K562 (cell line): ENCODE results near the gene NEK2. TPM values are rescaled to one million over a fixed set of nuclear protein-coding genes. Genes with fewer than 3 reads are reported as not detected.

Source experiments
- ATAC-seq: fragments of 200-7000 bp; cut with Tn5 transposase; 3 replicates; pipeline ENCODE4 v1.9.1; 2020; ENCODE audit warnings: moderate library complexity
- BruUV-seq: library from RNA; stranded (reverse); fragments of 400-500 nt; replicated peaks from 2 replicates; lab custom pipeline; 2021; lab: Mats Ljungman, UMichigan
- CTCF ChIA-PET: fragments of 300-600 bp; formaldehyde crosslinking; extraction: SDS; loops from one replicate; lab custom pipeline; 2021; ENCODE audit warnings: low intra/inter-chr PET ratio; lab: Yijun Ruan, JAX
- POLR2A ChIA-PET: fragments of 300-600, 350-650 bp; sonication (Branson Sonifier 250); formaldehyde crosslinking; extraction: SDS; loops from one replicate; lab custom pipeline; 2021; ENCODE audit warnings: antibody characterized with exemption, inconsistent platforms; lab: Yijun Ruan, JAX
- DNase-seq, 4 experiments: peaks; one replicate each; pipeline versions ENCODE4 v3.0.0 to v3.0.0-alpha.2; 2011 to 2018; ENCODE audit warnings: low spot score in 3 of 4, mixed read lengths in 3 of 4; ENCODE audit errors: extremely low read depth in 1 of 4
- FAIRE-seq: peaks from 2 replicates; lab custom pipeline; 2011; peaks lifted over from hg19 to GRCh38; lab: Jason Lieb, UNC
- H2AFZ ChIP-seq: 2 replicates; pipeline ENCODE4 v1.6.0; 2011; ENCODE audit warnings: low read depth, low read length, control low read depth, inconsistent platforms
- H3K27ac ChIP-seq: fragments of 200-600 bp; 3 replicates; pipeline ENCODE4 v1.8.0; 2011; ENCODE audit warnings: low read depth, mild to moderate bottlenecking, control low read depth, inconsistent platforms, low read length, moderate library complexity, mixed read lengths; ENCODE audit errors: extremely low read depth
- H3K27me3 ChIP-seq, 2 experiments: fragments of 300-600 bp in 1 of 2; 2 replicates in 1 of 2; 3 replicates in 1 of 2; pipeline versions ENCODE4 v1.6.0 to v1.8.0; 2011; ENCODE audit warnings: inconsistent platforms in 2 of 2, low read length in 2 of 2, mild to moderate bottlenecking in 1 of 2, mixed read lengths in 1 of 2, moderate library complexity in 1 of 2; ENCODE audit not compliant: control insufficient read depth in 2 of 2, insufficient read depth in 2 of 2
- H3K36me3 ChIP-seq: fragments of 300-600 bp; 3 replicates; pipeline ENCODE4 v1.8.0; 2011; ENCODE audit warnings: mild to moderate bottlenecking, low read length, inconsistent platforms; ENCODE audit not compliant: control insufficient read depth, insufficient read depth
- H3K4me1 ChIP-seq, 2 experiments: fragments of 200-600 bp in 1 of 2; replicated peaks in 1 of 2; 2 replicates in 1 of 2; 3 replicates in 1 of 2; pipeline versions ENCODE4 v1.5.1 to v1.8.0; 2011; ENCODE audit warnings: inconsistent platforms in 2 of 2, low read length in 2 of 2, mild to moderate bottlenecking in 1 of 2, mixed read lengths in 1 of 2, moderate library complexity in 1 of 2; ENCODE audit not compliant: control insufficient read depth in 2 of 2, insufficient read depth in 2 of 2
- H3K4me2 ChIP-seq: 2 replicates; pipeline ENCODE4 v1.6.1; 2011; ENCODE audit warnings: low read length, control low read depth, inconsistent platforms, mixed read lengths; ENCODE audit not compliant: insufficient read depth
- H3K4me3 ChIP-seq: fragments of 200-600 bp; sonication (generic), shearing (Covaris generic); 2 replicates; pipeline ENCODE4 v1.5.1; 2016; ENCODE audit warnings: control low read depth, inconsistent platforms
- H3K79me2 ChIP-seq: fragments of 200-600 bp; 3 replicates; pipeline ENCODE4 v1.8.0; 2011; ENCODE audit warnings: low read length, inconsistent platforms; ENCODE audit not compliant: control insufficient read depth, insufficient read depth
- H3K9ac ChIP-seq, 2 experiments: 2 replicates each; pipeline versions ENCODE4 v1.6.0 to v1.6.1; 2011; ENCODE audit warnings: low read depth in 2 of 2, low read length in 2 of 2, control low read depth in 1 of 2, inconsistent platforms in 1 of 2, mild to moderate bottlenecking in 1 of 2, mixed read lengths in 1 of 2; ENCODE audit not compliant: insufficient read depth in 1 of 2
- H3K9me1 ChIP-seq: one replicate; pipeline ENCODE4 v1.6.0; 2011; ENCODE audit warnings: inconsistent platforms, mild to moderate bottlenecking, low read length, moderate library complexity; ENCODE audit not compliant: control insufficient read depth, insufficient read depth
- H3K9me3 ChIP-seq: replicated peaks from 2 replicates; pipeline ENCODE4 v1.5.1; 2011; ENCODE audit warnings: low read depth, low read length, inconsistent platforms; ENCODE audit not compliant: control insufficient read depth, insufficient read depth
- H4K20me1 ChIP-seq: replicated peaks from 2 replicates; pipeline ENCODE4 v1.6.1; 2011; ENCODE audit warnings: low read length, inconsistent platforms, mixed read lengths; ENCODE audit not compliant: control insufficient read depth, insufficient read depth
- BCL6 ChIP-seq: fragments of 250-450 bp; sonication (Bioruptor Pico); IDR thresholded peaks from 2 replicates; pipeline ENCODE4 v1.4.0; 2020
- CCNT2 ChIP-seq: IDR thresholded peaks from 2 replicates; pipeline ENCODE4 v1.6.1; 2011; ENCODE audit warnings: borderline replicate concordance, low read depth, mild to moderate bottlenecking, moderate library complexity, mixed read lengths, low read length; ENCODE audit not compliant: insufficient read length; ENCODE audit errors: extremely low read depth
- ELF2 ChIP-seq: fragments of 250-450 bp; sonication (Bioruptor Pico); IDR thresholded peaks from 2 replicates; pipeline ENCODE4 v1.5.0; 2021; ENCODE audit warnings: mild to moderate bottlenecking
- GABPA ChIP-seq: fragments of 200-800 bp; sonication (Bioruptor generic); conservative IDR thresholded peaks from 2 replicates; pipeline ENCODE4 v1.6.1; 2016; ENCODE audit warnings: low read depth, missing genetic modification characterization, missing compliant biosample characterization
- ILK ChIP-seq: fragments of 450-650 bp; IDR thresholded peaks from 2 replicates; pipeline ENCODE4 v1.6.1; 2016; ENCODE audit warnings: missing genetic modification characterization, low read depth, mild to moderate bottlenecking, missing compliant biosample characterization, moderate library complexity, borderline replicate concordance
- RHOXF2B ChIP-seq: fragments of 250-450 bp; sonication (Bioruptor Pico); conservative IDR thresholded peaks from 2 replicates; pipeline ENCODE4 v1.5.1; 2021
- SIN3A ChIP-seq, 2 experiments: fragments of 150-350 bp in 1 of 2; IDR thresholded peaks; 2 replicates each; pipeline ENCODE4 v1.6.1; 2011 to 2016; ENCODE audit warnings: borderline replicate concordance in 2 of 2, low read depth in 2 of 2, low read length in 2 of 2, mild to moderate bottlenecking in 2 of 2, moderate library complexity in 2 of 2; ENCODE audit not compliant: control insufficient read depth in 1 of 2
- SMAD4 ChIP-seq: fragments of 250-450 bp; sonication (Bioruptor Pico); conservative IDR thresholded peaks from 2 replicates; pipeline ENCODE4 v1.8.0; 2021; ENCODE audit warnings: inconsistent platforms, mild to moderate bottlenecking, moderate library complexity
- SRSF3 ChIP-seq: fragments of 200-400 bp; formaldehyde crosslinking; IDR thresholded peaks from 2 replicates; pipeline ENCODE4 v1.6.1; 2016; ENCODE audit warnings: mild to moderate bottlenecking, low read length, moderate library complexity; ENCODE audit not compliant: insufficient read depth
- TAF15 ChIP-seq: fragments of 200-400 bp; formaldehyde crosslinking; IDR thresholded peaks from 2 replicates; pipeline ENCODE4 v1.6.1; 2017; ENCODE audit warnings: mild to moderate bottlenecking, low read depth, low read length, moderate library complexity
- ZBTB7A ChIP-seq: IDR thresholded peaks from 2 replicates; pipeline ENCODE4 v1.6.1; 2011; ENCODE audit warnings: low read depth, mild to moderate bottlenecking, low read length, moderate library complexity, borderline replicate concordance; ENCODE audit not compliant: control insufficient read depth
- WGBS: fragments of 100-300 bp; shearing (Covaris generic); methylation state at CpG from one replicate; pipeline ENCODE4 v1.1.6; 2016; ENCODE audit warnings: low coverage, mixed read lengths; ENCODE audit not compliant: insufficient coverage; ENCODE audit errors: missing lambda C conversion rate; 5-methylcytosine and 5-hydroxymethylcytosine counted together
- in situ Hi-C: fragments of 300-500 bp; cut with MboI; formaldehyde crosslinking; loops from 4 replicates; pipeline ENCODE4 v1.15.0; 2018; ENCODE audit warnings: inconsistent platforms, mixed read lengths
- intact Hi-C: fragments of 100-400 bp; cut with micrococcal nuclease; formaldehyde crosslinking; loops from 2 replicates; pipeline ENCODE4 v1.14.2; 2022
- polyA plus RNA-seq, 8 experiments: library from polyadenylated mRNA; depleted of rRNA in 4 of 8; stranded (reverse) in 5 of 8; unstranded in 3 of 8; fragments of >200 nt; fragmentation: Nextera tagmentation in 2 of 8; fragmentation: Illumina TruSeq in 1 of 8; extraction: Ambion mirVana in 2 of 8; extraction: Trizol in 1 of 8; gene quantifications; 2 replicates each; pipeline versions ENCODE4 v1.2.1 to v1.2.3, GENCODE V29; 2011 to 2014; ENCODE audit warnings: inconsistent platforms in 1 of 8, missing spikeins in 1 of 8
- total RNA-seq, 7 experiments: library from RNA; depleted of rRNA in 6 of 7; stranded (reverse); fragments of >200 nt in 6 of 7; fragmentation: Illumina TruSeq in 2 of 7; extraction: Trizol in 2 of 7; gene quantifications; 2 replicates each; pipeline versions ENCODE4 v1.2.1 to v1.2.3, GENCODE V29; 2011 to 2021; ENCODE audit warnings: low replicate concordance in 1 of 7
- TF ChIP-seq, protein P1 (sequence below): fragments of 450-650 bp; IDR thresholded peaks from 2 replicates; pipeline ENCODE4 v1.6.1; 2016; ENCODE audit warnings: antibody characterized with exemption
- TF ChIP-seq, protein P2 (sequence below): fragments of 450-650 bp; IDR thresholded peaks from 2 replicates; pipeline ENCODE4 v1.7.0; 2016; ENCODE audit warnings: borderline replicate concordance
- TF ChIP-seq, protein P3 (sequence below): fragments of 450-650 bp; IDR thresholded peaks from 2 replicates; pipeline ENCODE4 v1.6.1; 2016; ENCODE audit warnings: mild to moderate bottlenecking

The NEK2 gene
- total and polyA plus RNA-seq, 9 of the 15 experiments (the other 6 are each of a cell fraction or from before 2014, with no cell fraction given): 30.0 to 74.7 (median 66.4) TPM

DNA sequence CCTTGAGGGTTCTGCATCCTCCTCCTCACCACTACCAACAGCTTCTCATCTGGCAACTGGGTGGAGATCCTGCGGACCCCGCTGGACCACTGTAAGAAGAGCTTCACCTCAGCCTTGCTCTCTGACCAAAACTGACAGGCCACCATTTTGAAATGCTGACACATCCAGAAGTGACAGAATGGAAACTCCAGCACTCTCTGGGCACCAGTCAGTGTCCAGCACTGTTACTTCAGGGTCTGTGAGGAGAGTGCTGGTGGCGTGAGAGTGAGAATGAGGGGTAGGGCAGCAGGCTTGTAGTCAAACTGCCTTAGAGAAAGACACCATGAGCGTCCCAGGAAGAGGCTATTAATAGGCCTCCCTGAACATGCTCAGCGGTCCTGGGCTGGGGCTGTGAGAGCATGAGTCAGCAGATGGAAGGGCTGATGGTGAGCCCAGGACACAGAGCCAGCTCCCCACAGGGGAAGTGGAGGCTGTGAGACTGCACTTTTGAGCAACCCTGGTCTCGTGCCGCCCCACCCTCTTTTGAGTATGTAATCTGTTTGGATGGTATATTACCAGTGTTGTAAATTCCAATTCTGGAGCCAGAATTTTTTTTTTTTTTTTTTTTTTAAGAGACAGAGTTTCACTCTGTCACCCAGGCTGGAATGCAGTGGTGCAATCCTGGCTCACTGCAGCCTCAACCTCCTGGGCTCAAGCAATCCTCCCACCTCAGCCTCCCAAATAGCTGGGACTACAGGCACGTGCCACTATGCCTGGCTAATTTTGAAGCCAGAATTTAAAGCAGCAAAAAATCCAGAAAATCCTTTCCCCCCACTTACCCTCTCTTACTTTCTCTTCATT, 62.1 kb downstream of the NEK2 start:
- BruUV-seq: TSS peak; percentile 92
- WGBS: 4% methylated on average over 8 of the region's 8 CpGs
- H3K4me2 ChIP-seq: peak overlapping the region; percentile 75
- no peaks in the 10 kb centered on the region for H3K79me2 ChIP-seq
- intact Hi-C loops: loop anchor here (2.0 kb wide), 1 partner anchor 17 kb away; no protein-coding TSS in a partner anchor
- ATAC-seq (peak; percentile 91), DNase-seq (peak; percentile 88 to 98 (median 91)), FAIRE-seq (peak; percentile 97)
- H3K9me3 ChIP-seq: no peaks in the 10 kb centered on the region
- H3K4me3 ChIP-seq: no peak overlapping the region
- ChIA-PET POLR2A (interaction anchor here (0.6 to 2.2 kb wide), 12 partner anchors 8 to 89 kb away, joined by 3 to 10 read pairs (median 4); partner anchors contain the start of gene SLC30A1), CTCF (no interaction called here)
- H3K36me3 ChIP-seq: no peaks in the 10 kb centered on the region
- H2AFZ ChIP-seq: peak overlapping the region; percentile 100
- peaks cover 61 to 63% of the 10 kb centered on the region in 2 experiments for H3K4me1 ChIP-seq
- peak overlapping the region; percentile 96 for H3K27ac ChIP-seq
- H3K27me3 ChIP-seq: no peaks in the 10 kb centered on the region; a peak in 1 of 5 replicates
- in situ Hi-C loops: no loop called here
- peaks cover 3% of the 10 kb centered on the region for H3K9me1 ChIP-seq
- no peaks in the 10 kb centered on the region for H4K20me1 ChIP-seq
- peak overlapping the region; percentile 63 to 75 for H3K9ac ChIP-seq
- TF ChIP-seq, protein P1, sequence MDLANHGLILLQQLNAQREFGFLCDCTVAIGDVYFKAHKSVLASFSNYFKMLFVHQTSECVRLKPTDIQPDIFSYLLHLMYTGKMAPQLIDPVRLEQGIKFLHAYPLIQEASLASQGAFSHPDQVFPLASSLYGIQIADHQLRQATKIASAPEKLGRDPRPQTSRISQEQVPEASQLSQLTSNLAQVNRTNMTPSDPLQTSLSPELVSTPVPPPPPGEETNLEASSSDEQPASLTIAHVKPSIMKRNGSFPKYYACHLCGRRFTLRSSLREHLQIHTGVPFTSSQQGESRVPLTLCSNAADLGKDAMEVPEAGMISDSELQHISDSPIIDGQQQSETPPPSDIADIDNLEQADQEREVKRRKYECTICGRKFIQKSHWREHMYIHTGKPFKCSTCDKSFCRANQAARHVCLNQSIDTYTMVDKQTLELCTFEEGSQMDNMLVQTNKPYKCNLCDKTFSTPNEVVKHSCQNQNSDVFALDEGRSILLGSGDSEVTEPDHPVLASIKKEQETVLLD: no peak
- TF ChIP-seq, protein P2, sequence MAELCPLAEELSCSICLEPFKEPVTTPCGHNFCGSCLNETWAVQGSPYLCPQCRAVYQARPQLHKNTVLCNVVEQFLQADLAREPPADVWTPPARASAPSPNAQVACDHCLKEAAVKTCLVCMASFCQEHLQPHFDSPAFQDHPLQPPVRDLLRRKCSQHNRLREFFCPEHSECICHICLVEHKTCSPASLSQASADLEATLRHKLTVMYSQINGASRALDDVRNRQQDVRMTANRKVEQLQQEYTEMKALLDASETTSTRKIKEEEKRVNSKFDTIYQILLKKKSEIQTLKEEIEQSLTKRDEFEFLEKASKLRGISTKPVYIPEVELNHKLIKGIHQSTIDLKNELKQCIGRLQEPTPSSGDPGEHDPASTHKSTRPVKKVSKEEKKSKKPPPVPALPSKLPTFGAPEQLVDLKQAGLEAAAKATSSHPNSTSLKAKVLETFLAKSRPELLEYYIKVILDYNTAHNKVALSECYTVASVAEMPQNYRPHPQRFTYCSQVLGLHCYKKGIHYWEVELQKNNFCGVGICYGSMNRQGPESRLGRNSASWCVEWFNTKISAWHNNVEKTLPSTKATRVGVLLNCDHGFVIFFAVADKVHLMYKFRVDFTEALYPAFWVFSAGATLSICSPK: peak; percentile 75; the same call in 1 of the 2 replicates
- TF ChIP-seq ZBTB7A (peak; percentile 46; the same call in 1 of the 2 replicates), GABPA (tag) (0 out of 2 replicates have a peak, but pooled peaks have one; percentile 34), RHOXF2B (CRISPR knock-in tag) (peak; percentile 94), CCNT2 (peak; percentile 74), ILK (tag) (no peak), SIN3A (IDR thresholded peaks at IDR 0.05; ENCODE audit: borderline replicate concordance in 2 of 2, control insufficient read depth in 1 of 2, low read depth in 2 of 2, low read length in 2 of 2) (no peak), SMAD4 (peak; percentile 92), TAF15 (no peak), BCL6 (CRISPR knock-in tag) (peak; percentile 81; the same call in 1 of the 2 replicates), ELF2 (peak; percentile 77), SRSF3 (no peak)
- TF ChIP-seq, protein P3, sequence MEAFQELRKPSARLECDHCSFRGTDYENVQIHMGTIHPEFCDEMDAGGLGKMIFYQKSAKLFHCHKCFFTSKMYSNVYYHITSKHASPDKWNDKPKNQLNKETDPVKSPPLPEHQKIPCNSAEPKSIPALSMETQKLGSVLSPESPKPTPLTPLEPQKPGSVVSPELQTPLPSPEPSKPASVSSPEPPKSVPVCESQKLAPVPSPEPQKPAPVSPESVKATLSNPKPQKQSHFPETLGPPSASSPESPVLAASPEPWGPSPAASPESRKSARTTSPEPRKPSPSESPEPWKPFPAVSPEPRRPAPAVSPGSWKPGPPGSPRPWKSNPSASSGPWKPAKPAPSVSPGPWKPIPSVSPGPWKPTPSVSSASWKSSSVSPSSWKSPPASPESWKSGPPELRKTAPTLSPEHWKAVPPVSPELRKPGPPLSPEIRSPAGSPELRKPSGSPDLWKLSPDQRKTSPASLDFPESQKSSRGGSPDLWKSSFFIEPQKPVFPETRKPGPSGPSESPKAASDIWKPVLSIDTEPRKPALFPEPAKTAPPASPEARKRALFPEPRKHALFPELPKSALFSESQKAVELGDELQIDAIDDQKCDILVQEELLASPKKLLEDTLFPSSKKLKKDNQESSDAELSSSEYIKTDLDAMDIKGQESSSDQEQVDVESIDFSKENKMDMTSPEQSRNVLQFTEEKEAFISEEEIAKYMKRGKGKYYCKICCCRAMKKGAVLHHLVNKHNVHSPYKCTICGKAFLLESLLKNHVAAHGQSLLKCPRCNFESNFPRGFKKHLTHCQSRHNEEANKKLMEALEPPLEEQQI: no peak
